ENCODE results near the gene BGN.

The BGN gene

DNA sequence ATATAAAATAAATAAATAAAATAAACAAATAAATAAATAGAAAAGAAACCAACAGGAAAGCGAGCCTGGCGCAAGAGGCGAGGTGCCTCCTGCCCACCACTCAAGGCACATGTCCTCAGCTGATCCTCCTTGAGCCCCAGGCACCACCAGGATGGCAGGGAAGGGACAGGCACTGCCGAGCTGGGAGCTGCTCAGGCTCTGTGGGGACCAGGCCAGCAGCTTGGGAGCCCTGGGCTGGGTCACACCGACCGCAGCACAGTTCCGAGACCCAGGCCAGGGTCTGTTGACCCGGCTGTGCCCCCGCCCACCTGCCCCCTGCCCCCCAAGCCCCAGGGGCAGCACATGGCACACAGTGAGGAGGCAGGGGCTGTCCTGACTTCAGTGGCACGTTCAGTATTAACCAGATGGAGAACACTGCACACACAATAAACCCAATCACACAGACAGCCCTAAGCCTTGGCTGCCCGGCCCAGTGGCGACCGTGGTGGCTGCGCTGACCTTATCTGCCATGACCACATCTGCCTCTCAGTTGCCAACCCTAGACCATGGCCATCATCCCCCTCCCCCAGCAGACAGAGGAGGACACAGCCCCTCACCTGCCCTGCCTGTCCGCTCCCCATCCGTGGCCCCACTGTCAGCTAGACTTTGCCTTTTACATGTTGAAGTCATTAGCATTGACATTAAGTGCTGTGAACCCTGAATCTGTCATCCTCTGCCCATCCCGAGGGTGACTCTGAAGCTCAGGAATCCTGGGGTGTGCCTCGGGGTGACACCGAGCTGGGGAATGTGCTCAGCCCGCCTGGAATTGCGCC is 46.0 kb upstream of the BGN start:
- H3K4me3 ChIP-seq (replicated peaks; ENCODE audit: low read depth, low read length), result no peak overlapping the region
- TF ChIP-seq CTCF (IDR thresholded peaks at IDR 0.05; ENCODE audit: low read length, missing control alignments), result no peak
- no peak for DNase-seq (ENCODE audit: low read depth)

DNA sequence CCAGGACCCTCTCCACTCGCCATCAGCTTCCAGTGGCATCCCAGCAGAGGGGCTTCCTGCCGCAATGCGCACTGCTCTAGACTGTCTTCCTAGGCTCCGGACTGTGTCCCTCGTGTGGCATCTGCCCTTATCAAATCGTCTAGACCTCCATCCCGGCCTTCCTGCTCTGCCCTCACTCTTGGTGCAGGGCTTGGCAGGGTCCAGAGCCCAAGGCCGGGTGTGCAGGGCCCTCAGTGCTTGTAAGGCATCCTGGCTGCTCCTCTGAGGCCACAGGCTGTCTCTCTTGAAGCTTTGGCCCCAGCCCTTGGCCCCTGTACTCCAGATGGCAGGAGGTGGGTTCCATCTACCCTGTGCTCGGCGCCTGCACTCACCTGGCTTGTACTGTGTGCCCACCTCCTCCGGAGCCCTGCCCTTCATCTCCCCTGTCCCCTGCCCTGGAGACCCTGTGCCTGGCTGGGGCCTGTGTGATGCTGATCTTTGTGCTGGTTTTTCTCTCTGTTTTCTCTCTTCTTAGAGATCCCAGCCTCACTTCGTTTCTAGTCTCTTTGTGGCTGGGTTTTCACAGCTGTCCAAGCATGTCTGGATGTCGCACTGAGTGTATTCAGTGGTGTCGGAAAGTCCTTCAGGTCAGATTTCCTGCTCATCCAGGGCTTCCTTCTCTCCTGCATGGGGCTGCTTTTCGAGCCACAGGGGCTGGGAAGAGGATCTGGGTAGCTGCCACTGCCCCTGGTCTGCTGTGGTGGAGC is 45.2 kb upstream of the BGN start:
- no peak for TF ChIP-seq CTCF (IDR thresholded peaks at IDR 0.05; ENCODE audit: low read length, missing control alignments)
- DNase-seq (ENCODE audit: low read depth), result no peak
- no peak overlapping the region for H3K4me3 ChIP-seq (replicated peaks; ENCODE audit: low read depth, low read length)

- no peak for TF ChIP-seq CTCF (IDR thresholded peaks at IDR 0.05; ENCODE audit: low read length, missing control alignments)
- no peak overlapping the region for H3K4me3 ChIP-seq (replicated peaks; ENCODE audit: low read depth, low read length)
- no peak for DNase-seq (ENCODE audit: low read depth)
Observed at GRCh38 chrX:153450114-153450948, 44.4 kb upstream of the BGN start.

GRCh38 chrX:153450949-153451277 is 43.9 kb upstream of the BGN start:
- H3K4me3 ChIP-seq (replicated peaks; ENCODE audit: low read depth, low read length), result no peak overlapping the region
- DNase-seq (ENCODE audit: low read depth), result no peak
- TF ChIP-seq CTCF (IDR thresholded peaks at IDR 0.05; ENCODE audit: low read length, missing control alignments), result no peak

GRCh38 chrX:153454901-153455550 is 39.8 kb upstream of the BGN start:
- no peak overlapping the region for H3K4me3 ChIP-seq (replicated peaks; ENCODE audit: low read depth, low read length)
- DNase-seq (ENCODE audit: low read depth), result no peak
- TF ChIP-seq CTCF (IDR thresholded peaks at IDR 0.05; ENCODE audit: low read length, missing control alignments), result no peak

DNA sequence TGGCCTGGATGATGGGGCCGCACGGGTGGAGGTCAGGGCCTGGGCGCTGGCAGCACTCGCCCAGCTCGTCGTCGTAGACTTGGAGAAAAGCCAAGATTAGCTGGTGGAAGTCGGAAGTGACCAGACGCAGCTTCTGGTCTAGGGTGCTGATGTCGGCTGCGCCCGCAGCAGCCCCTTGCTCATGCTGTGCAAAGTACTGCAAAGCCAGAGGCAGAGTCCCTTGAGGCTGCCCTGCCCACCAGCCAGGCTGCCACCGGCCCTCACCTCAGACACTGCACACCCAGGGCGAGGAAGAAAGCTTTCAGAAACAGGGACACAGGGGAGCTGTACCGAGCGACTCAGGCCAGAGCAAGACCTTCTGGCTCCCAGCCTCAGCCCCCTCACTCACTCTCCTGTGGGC is 39.2 kb upstream of the BGN start:
- no peak overlapping the region for H3K4me3 ChIP-seq (replicated peaks; ENCODE audit: low read depth, low read length)
- TF ChIP-seq CTCF (IDR thresholded peaks at IDR 0.05; ENCODE audit: low read length, missing control alignments), result no peak
- DNase-seq (ENCODE audit: low read depth), result no peak

Measured in fibroblast of pulmonary artery (primary cell).